UCSD-AML1 (cell line): ENCODE results near the gene MLXIPL.
"Not testable (repeated sequence)": the region's sequence is repeated elsewhere in the genome, so short reads cannot be mapped to it uniquely, and the experiment has no call there.

Experiments
- DNase-seq: peaks from one replicate; lab custom pipeline; 2025; ENCODE audit not compliant: unreplicated experiment; lab: John Stamatoyannopoulos, UW

MLXIPL gene

GRCh38 chr7:73582664-73583202 lies 41.6 kb downstream of the MLXIPL start:
- no peak for DNase-seq

- DNase-seq = not testable (repeated sequence)
Measured at GRCh38 chr7:73581006-73581405, 43.3 kb downstream of the MLXIPL start.

- peak; percentile 94 for DNase-seq
Measured at GRCh38 chr7:73578342-73579128, 45.8 kb downstream of the MLXIPL start, which contains the start of gene TBL2. TSS of gene TBL2 (minus strand) at chr7:73578579. CDS start at chr7:73578549, 30 bp downstream.

GRCh38 chr7:73577627-73578341 lies 46.5 kb downstream of the MLXIPL start:
- DNase-seq = no peak

- DNase-seq = no peak
Measured at GRCh38 chr7:73573791-73574190, 50.5 kb downstream of the MLXIPL start.

GRCh38 chr7:73573276-73573675 lies 51.0 kb downstream of the MLXIPL start:
- no peak for DNase-seq

GRCh38 chr7:73572767-73573186 lies 51.5 kb downstream of the MLXIPL start:
- DNase-seq = no peak

- no peak for DNase-seq
Measured at GRCh38 chr7:73570977-73571376, 53.3 kb downstream of the MLXIPL start.

- no peak for DNase-seq
Measured at GRCh38 chr7:73570521-73570920, 53.8 kb downstream of the MLXIPL start.

GRCh38 chr7:73569042-73569608 lies 55.2 kb downstream of the MLXIPL start:
- no peak for DNase-seq

- no peak for DNase-seq
Measured at GRCh38 chr7:73567846-73568685, 56.3 kb downstream of the MLXIPL start.

- no peak for DNase-seq
Measured at GRCh38 chr7:73567140-73567539, 57.2 kb downstream of the MLXIPL start.

- not testable (repeated sequence) for DNase-seq
Measured at GRCh38 chr7:73566431-73566830, 57.9 kb downstream of the MLXIPL start.

- no peak for DNase-seq
Measured at GRCh38 chr7:73565675-73566340, 58.5 kb downstream of the MLXIPL start.

- DNase-seq = no peak
Measured at GRCh38 chr7:73560109-73560835, 64.0 kb downstream of the MLXIPL start.

- DNase-seq = peak; percentile 69
Measured at GRCh38 chr7:73557397-73558257, 66.7 kb downstream of the MLXIPL start, which contains the start of gene BCL7B. TSS of gene BCL7B (minus strand) at chr7:73557690. CDS start at chr7:73557578, 112 bp downstream.

- DNase-seq = peak; percentile 89
Measured at GRCh38 chr7:73557108-73557396, 67.3 kb downstream of the MLXIPL start.

- no peak for DNase-seq
Measured at GRCh38 chr7:73556208-73557107, 67.9 kb downstream of the MLXIPL start.
